Prostate gland (tissue), 2 donors: Measurements from ENCODE around the gene MARS1.

Experiments
- POLR2AphosphoS5 ChIP-seq: sonication (generic); formaldehyde crosslinking; IDR thresholded peaks from one replicate; pipeline ENCODE4 v1.6.1; 2017; ENCODE audit warnings: antibody characterized with exemption
- TF ChIP-seq, protein P1 (sequence below), 4 experiments: fragments of 200-600 bp in 2 of 4; fragments of 450-650 bp in 2 of 4; sonication (generic) in 2 of 4; IDR thresholded peaks; 1 replicate in 3 of 4; 2 replicates in 1 of 4; pipeline ENCODE4 v1.5.1; 2016 to 2019; ENCODE audit warnings: antibody characterized with exemption in 4 of 4, mild to moderate bottlenecking in 2 of 4, moderate library complexity in 2 of 4

DNA sequence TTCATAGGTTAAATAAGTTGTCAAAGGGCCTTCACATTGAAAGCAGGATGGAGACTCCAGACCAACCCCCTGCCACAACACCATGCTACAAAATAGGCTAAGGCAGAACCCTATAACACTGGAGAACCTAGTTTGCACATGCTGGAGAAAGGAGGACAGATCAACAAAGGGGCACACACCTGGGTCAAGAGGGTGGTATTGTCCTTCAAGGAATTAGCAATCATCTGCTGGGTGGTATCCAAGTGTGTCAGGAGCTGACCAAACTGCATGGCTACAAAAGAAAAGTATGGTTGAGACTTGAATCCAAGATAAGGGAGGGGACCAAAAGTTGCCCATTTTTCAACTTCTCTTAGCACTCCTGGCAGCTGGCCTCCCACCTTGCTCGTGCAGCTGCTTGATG is 44.0 kb downstream of the MARS1 start:
- TF ChIP-seq, protein P1, sequence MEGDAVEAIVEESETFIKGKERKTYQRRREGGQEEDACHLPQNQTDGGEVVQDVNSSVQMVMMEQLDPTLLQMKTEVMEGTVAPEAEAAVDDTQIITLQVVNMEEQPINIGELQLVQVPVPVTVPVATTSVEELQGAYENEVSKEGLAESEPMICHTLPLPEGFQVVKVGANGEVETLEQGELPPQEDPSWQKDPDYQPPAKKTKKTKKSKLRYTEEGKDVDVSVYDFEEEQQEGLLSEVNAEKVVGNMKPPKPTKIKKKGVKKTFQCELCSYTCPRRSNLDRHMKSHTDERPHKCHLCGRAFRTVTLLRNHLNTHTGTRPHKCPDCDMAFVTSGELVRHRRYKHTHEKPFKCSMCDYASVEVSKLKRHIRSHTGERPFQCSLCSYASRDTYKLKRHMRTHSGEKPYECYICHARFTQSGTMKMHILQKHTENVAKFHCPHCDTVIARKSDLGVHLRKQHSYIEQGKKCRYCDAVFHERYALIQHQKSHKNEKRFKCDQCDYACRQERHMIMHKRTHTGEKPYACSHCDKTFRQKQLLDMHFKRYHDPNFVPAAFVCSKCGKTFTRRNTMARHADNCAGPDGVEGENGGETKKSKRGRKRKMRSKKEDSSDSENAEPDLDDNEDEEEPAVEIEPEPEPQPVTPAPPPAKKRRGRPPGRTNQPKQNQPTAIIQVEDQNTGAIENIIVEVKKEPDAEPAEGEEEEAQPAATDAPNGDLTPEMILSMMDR (IDR thresholded peaks at IDR 0.05), result no peak
- no peak for TF ChIP-seq POLR2AphosphoS5
